WTC11 (cell line): Measurements from ENCODE around the gene CASD1. TPM values are rescaled to one million over a fixed set of nuclear protein-coding genes. Genes with fewer than 3 reads are reported as not detected.

Source experiments
- ESRRA ChIP-seq: sonication (generic); formaldehyde crosslinking; IDR thresholded peaks from 2 replicates; pipeline ENCODE4 v1.8.1; 2022; ENCODE audit warnings: mild to moderate bottlenecking, missing genetic modification reagents, borderline replicate concordance
- HMGA2 ChIP-seq: fragments of 250-450 bp; sonication (Bioruptor Pico); IDR thresholded peaks from 2 replicates; pipeline ENCODE4 v1.4.0; 2021; ENCODE audit warnings: mild to moderate bottlenecking, moderate library complexity
- JAZF1 ChIP-seq: fragments of 250-450 bp; sonication (Bioruptor Pico); IDR thresholded peaks from 2 replicates; pipeline ENCODE4 v1.9.0; 2021; ENCODE audit warnings: moderate library complexity, mild to moderate bottlenecking, inconsistent platforms
- MXD4 ChIP-seq: fragments of 250-450 bp; sonication (Bioruptor Pico); IDR thresholded peaks from 2 replicates; pipeline ENCODE4 v1.8.0; 2021; ENCODE audit warnings: mild to moderate bottlenecking, moderate library complexity, borderline replicate concordance
- NFYB ChIP-seq: sonication (generic); formaldehyde crosslinking; conservative IDR thresholded peaks from 2 replicates; pipeline ENCODE4 v1.8.0; 2022; ENCODE audit warnings: low read depth, missing genetic modification reagents
- SMAD4 ChIP-seq: sonication (generic); formaldehyde crosslinking; IDR thresholded peaks from 2 replicates; pipeline ENCODE4 v1.8.0; 2022; ENCODE audit warnings: mild to moderate bottlenecking, missing genetic modification reagents
- ZNF219 ChIP-seq: sonication (generic); formaldehyde crosslinking; IDR thresholded peaks from 2 replicates; pipeline ENCODE4 v1.8.0; 2023; ENCODE audit warnings: missing genetic modification reagents, mild to moderate bottlenecking, borderline replicate concordance
- ZNF423 ChIP-seq: fragments of 250-450 bp; sonication (Bioruptor Pico); IDR thresholded peaks from 2 replicates; pipeline ENCODE4 v2.1.2; 2022; ENCODE audit warnings: mild to moderate bottlenecking, moderate library complexity
- total RNA-seq: library from RNA; stranded (reverse); gene quantifications from 3 replicates; pipeline ENCODE4 v1.2.3, GENCODE V29; 2021
- TF ChIP-seq, protein P1 (sequence below): fragments of 250-450 bp; sonication (Bioruptor Pico); IDR thresholded peaks from 2 replicates; pipeline ENCODE4 v1.9.0; 2021; ENCODE audit warnings: mild to moderate bottlenecking, borderline replicate concordance
- TF ChIP-seq, protein P2 (sequence below): sonication (generic); formaldehyde crosslinking; IDR thresholded peaks from 2 replicates; pipeline ENCODE4 v1.8.1; 2022; ENCODE audit warnings: low read depth, missing genetic modification reagents, borderline replicate concordance
- TF ChIP-seq, protein P3 (sequence below): sonication (generic); formaldehyde crosslinking; IDR thresholded peaks from 2 replicates; pipeline ENCODE4 v1.8.1; 2023; ENCODE audit warnings: mild to moderate bottlenecking, missing genetic modification reagents, borderline replicate concordance
- TF ChIP-seq, protein P4 (sequence below): sonication (generic); formaldehyde crosslinking; IDR thresholded peaks from 2 replicates; pipeline ENCODE4 v1.8.1; 2022; ENCODE audit warnings: mild to moderate bottlenecking, missing genetic modification reagents, moderate library complexity, borderline replicate concordance
- TF ChIP-seq, protein P5 (sequence below): fragments of 250-450 bp; sonication (Bioruptor Pico); IDR thresholded peaks from 2 replicates; pipeline ENCODE4 v1.9.0; 2021; ENCODE audit warnings: mild to moderate bottlenecking

The CASD1 gene
- total RNA-seq, 1 experiment from 2014 or later: 19.5 TPM

DNA sequence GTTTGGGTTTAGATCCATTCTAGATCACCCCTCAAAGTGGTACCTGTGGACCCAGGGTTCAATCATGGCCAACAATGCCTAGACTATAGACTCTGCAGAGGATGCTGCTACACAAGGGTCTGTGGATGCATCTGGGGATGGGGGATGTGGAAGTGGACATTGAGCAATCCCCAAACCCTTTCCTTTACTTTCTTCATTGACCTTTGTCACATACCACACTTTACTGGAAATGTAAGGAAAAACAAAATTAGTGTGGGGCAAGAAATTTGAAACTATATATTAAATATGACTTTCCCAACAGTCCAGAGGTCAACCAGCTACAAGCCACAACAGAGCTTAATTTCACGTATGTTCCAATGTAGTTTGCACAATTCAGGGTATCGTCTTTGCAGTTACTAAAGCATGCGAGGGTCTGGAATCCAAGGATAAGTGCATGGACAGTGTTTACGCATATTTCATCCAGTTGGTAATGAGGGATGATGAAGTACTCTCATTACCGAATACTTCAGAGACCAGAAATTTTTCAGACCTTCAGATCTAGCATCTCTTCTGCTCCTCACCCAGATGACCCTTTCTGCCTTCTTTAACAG, 33.3 kb upstream of the CASD1 start (continued):
- TF ChIP-seq, protein P1, sequence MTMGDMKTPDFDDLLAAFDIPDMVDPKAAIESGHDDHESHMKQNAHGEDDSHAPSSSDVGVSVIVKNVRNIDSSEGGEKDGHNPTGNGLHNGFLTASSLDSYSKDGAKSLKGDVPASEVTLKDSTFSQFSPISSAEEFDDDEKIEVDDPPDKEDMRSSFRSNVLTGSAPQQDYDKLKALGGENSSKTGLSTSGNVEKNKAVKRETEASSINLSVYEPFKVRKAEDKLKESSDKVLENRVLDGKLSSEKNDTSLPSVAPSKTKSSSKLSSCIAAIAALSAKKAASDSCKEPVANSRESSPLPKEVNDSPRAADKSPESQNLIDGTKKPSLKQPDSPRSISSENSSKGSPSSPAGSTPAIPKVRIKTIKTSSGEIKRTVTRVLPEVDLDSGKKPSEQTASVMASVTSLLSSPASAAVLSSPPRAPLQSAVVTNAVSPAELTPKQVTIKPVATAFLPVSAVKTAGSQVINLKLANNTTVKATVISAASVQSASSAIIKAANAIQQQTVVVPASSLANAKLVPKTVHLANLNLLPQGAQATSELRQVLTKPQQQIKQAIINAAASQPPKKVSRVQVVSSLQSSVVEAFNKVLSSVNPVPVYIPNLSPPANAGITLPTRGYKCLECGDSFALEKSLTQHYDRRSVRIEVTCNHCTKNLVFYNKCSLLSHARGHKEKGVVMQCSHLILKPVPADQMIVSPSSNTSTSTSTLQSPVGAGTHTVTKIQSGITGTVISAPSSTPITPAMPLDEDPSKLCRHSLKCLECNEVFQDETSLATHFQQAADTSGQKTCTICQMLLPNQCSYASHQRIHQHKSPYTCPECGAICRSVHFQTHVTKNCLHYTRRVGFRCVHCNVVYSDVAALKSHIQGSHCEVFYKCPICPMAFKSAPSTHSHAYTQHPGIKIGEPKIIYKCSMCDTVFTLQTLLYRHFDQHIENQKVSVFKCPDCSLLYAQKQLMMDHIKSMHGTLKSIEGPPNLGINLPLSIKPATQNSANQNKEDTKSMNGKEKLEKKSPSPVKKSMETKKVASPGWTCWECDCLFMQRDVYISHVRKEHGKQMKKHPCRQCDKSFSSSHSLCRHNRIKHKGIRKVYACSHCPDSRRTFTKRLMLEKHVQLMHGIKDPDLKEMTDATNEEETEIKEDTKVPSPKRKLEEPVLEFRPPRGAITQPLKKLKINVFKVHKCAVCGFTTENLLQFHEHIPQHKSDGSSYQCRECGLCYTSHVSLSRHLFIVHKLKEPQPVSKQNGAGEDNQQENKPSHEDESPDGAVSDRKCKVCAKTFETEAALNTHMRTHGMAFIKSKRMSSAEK (CRISPR knock-in tag): no peak
- TF ChIP-seq ZNF219 (no peak), HMGA2 (CRISPR knock-in tag) (no peak), ZNF423 (no peak), NFYB (CRISPR knock-in tag) (no peak), SMAD4 (CRISPR knock-in tag) (no peak), ESRRA (no peak), JAZF1 (CRISPR knock-in tag) (no peak), MXD4 (CRISPR knock-in tag) (no peak)
- TF ChIP-seq, protein P2, sequence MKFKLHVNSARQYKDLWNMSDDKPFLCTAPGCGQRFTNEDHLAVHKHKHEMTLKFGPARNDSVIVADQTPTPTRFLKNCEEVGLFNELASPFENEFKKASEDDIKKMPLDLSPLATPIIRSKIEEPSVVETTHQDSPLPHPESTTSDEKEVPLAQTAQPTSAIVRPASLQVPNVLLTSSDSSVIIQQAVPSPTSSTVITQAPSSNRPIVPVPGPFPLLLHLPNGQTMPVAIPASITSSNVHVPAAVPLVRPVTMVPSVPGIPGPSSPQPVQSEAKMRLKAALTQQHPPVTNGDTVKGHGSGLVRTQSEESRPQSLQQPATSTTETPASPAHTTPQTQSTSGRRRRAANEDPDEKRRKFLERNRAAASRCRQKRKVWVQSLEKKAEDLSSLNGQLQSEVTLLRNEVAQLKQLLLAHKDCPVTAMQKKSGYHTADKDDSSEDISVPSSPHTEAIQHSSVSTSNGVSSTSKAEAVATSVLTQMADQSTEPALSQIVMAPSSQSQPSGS: no peak
- TF ChIP-seq, protein P3, sequence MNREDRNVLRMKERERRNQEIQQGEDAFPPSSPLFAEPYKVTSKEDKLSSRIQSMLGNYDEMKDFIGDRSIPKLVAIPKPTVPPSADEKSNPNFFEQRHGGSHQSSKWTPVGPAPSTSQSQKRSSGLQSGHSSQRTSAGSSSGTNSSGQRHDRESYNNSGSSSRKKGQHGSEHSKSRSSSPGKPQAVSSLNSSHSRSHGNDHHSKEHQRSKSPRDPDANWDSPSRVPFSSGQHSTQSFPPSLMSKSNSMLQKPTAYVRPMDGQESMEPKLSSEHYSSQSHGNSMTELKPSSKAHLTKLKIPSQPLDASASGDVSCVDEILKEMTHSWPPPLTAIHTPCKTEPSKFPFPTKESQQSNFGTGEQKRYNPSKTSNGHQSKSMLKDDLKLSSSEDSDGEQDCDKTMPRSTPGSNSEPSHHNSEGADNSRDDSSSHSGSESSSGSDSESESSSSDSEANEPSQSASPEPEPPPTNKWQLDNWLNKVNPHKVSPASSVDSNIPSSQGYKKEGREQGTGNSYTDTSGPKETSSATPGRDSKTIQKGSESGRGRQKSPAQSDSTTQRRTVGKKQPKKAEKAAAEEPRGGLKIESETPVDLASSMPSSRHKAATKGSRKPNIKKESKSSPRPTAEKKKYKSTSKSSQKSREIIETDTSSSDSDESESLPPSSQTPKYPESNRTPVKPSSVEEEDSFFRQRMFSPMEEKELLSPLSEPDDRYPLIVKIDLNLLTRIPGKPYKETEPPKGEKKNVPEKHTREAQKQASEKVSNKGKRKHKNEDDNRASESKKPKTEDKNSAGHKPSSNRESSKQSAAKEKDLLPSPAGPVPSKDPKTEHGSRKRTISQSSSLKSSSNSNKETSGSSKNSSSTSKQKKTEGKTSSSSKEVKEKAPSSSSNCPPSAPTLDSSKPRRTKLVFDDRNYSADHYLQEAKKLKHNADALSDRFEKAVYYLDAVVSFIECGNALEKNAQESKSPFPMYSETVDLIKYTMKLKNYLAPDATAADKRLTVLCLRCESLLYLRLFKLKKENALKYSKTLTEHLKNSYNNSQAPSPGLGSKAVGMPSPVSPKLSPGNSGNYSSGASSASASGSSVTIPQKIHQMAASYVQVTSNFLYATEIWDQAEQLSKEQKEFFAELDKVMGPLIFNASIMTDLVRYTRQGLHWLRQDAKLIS (CRISPR knock-in tag): no peak
- TF ChIP-seq, protein P4, sequence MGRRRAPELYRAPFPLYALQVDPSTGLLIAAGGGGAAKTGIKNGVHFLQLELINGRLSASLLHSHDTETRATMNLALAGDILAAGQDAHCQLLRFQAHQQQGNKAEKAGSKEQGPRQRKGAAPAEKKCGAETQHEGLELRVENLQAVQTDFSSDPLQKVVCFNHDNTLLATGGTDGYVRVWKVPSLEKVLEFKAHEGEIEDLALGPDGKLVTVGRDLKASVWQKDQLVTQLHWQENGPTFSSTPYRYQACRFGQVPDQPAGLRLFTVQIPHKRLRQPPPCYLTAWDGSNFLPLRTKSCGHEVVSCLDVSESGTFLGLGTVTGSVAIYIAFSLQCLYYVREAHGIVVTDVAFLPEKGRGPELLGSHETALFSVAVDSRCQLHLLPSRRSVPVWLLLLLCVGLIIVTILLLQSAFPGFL (CRISPR knock-in tag): no peak
- TF ChIP-seq, protein P5, sequence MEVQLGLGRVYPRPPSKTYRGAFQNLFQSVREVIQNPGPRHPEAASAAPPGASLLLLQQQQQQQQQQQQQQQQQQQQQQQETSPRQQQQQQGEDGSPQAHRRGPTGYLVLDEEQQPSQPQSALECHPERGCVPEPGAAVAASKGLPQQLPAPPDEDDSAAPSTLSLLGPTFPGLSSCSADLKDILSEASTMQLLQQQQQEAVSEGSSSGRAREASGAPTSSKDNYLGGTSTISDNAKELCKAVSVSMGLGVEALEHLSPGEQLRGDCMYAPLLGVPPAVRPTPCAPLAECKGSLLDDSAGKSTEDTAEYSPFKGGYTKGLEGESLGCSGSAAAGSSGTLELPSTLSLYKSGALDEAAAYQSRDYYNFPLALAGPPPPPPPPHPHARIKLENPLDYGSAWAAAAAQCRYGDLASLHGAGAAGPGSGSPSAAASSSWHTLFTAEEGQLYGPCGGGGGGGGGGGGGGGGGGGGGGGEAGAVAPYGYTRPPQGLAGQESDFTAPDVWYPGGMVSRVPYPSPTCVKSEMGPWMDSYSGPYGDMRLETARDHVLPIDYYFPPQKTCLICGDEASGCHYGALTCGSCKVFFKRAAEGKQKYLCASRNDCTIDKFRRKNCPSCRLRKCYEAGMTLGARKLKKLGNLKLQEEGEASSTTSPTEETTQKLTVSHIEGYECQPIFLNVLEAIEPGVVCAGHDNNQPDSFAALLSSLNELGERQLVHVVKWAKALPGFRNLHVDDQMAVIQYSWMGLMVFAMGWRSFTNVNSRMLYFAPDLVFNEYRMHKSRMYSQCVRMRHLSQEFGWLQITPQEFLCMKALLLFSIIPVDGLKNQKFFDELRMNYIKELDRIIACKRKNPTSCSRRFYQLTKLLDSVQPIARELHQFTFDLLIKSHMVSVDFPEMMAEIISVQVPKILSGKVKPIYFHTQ (CRISPR knock-in tag): no peak
- TF ChIP-seq, all 79 proteins: peak for 0
